ENCODE data around the gene ALG12. TPM values are rescaled to one million over a fixed set of nuclear protein-coding genes. Genes with fewer than 3 reads are reported as not detected.

The ALG12 gene
- total RNA-seq, 1 donor, result 20.3 TPM

GRCh38 chr22:49956914-49957825, 38.9 kb upstream of the ALG12 start:
- no peak for DNase-seq (ENCODE audit: low read depth)
- no peak for TF ChIP-seq CTCF (IDR thresholded peaks at IDR 0.05; ENCODE audit: insufficient read depth, low read depth, low read length)

DNA sequence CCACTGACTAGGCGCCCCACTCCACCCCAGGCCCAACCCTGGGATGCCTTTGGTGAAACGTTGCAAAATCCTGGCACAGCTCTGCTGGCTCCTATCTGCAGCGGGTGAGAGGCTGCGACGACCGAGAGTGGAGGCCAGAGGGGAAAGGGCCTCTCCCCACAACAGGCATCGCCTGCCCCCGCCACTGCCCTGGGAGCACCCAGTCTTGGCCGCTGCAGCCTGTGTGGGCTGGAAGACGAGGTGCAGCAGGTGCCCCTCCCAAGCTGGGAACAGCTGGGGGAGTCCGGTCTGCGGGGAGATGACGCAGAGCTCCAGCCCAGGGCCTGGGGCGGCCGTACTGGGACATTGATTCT, 38.2 kb upstream of the ALG12 start:
- no peak overlapping the region for H3K4me3 ChIP-seq (ENCODE audit: low read depth, low read length)
- DNase-seq (ENCODE audit: low read depth), result no peak
- no peak for TF ChIP-seq CTCF (IDR thresholded peaks at IDR 0.05; ENCODE audit: insufficient read depth, low read depth, low read length)

More at GRCh38 chr22:49956914-49957825, 38.9 kb upstream of the ALG12 start:
- H3K4me3 ChIP-seq (ENCODE audit: low read depth, low read length), result no peak overlapping the region

GRCh38 chr22:49955581-49956417, 37.6 kb upstream of the ALG12 start:
- DNase-seq (ENCODE audit: low read depth), result no peak
- TF ChIP-seq CTCF (IDR thresholded peaks at IDR 0.05; ENCODE audit: insufficient read depth, low read depth, low read length), result no peak
- no peak overlapping the region for H3K4me3 ChIP-seq (ENCODE audit: low read depth, low read length)

DNA sequence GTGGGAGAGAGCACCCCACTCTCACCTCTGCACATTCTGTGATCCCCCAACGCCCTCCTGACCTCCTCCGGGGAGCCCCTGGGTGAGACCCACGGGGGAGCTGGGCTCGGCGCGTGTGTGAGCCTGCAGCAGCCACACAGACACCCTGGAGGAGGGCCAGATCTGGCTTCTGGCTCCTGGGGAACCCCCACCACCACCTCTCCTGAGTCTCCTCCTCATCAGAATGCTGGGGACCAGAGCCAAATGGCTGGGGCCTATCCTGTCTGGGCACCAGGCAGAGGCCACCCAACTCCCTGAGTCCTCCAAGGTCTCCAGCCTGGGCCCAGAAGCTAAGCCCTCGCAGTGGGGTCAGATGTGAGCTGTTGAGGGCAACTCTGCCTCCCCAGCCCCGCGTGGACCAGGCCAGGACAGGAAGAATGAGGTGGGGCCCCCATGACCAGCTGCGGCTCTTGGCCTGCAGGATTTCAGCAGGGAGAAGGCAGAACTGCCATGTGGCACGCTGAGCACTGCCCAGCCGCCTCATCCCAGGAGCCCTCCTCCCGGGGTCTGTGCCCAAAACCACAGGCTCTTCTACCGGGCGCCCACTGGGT, 36.8 kb upstream of the ALG12 start:
- TF ChIP-seq CTCF (IDR thresholded peaks at IDR 0.05; ENCODE audit: insufficient read depth, low read depth, low read length), result no peak
- no peak for DNase-seq (ENCODE audit: low read depth)
- no peak overlapping the region for H3K4me3 ChIP-seq (ENCODE audit: low read depth, low read length)

DNA sequence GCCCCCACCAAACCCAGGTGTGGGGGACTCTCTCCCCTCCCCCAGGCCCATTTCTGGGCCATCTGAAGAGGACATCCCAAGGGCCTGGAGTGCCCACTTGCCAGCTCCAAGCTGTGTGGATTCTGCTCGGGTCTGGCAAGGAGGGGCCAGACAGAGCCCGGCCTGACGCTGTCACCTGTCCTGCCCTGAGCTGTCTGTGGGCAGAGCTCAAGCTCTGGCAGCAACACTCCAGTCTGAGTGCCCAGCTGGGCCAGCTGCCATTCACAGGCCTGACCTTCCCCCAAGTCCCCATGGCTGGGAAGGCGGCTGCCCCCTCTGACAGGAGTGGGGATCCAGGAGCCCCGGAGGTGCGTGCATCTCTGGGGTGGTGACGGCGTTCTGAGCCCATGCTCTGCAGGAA, 36.1 kb upstream of the ALG12 start:
- H3K4me3 ChIP-seq (ENCODE audit: low read depth, low read length), result no peak overlapping the region
- no peak for DNase-seq (ENCODE audit: low read depth)
- TF ChIP-seq CTCF (IDR thresholded peaks at IDR 0.05; ENCODE audit: insufficient read depth, low read depth, low read length), result no peak

DNA sequence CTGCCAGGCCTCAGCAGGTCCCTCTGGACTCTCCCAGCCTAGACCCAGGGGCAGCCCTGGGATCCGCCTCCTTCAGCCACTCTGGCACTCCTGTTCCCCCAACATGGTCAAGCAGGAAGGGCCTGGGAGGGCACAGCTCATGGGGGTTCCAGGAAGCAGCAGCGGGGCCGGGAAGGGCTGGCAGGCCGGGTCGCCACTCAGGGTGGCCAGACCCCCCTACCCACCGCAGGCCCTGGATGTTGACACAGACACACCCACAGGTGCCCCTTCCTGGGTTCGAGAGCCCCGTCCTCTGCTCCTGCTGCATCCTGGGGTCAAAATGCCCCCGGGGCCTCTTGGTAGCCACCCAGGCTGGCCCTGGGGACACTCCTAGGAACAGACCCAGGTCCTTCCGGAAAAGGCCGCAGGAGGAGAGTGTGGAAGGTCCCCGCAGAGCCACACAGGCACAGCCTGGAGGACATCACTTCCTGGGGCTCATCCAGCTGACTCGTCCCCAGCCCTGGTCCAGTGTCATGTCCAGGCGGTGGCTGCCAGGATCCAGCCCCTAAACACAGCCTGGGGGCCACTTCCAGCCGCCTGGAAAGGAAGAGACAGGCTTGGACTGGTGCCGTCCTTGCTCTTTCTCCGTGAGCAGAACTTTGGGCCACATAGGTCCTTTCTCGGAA, 35.6 kb upstream of the ALG12 start:
- DNase-seq (ENCODE audit: low read depth), result no peak
- TF ChIP-seq CTCF (IDR thresholded peaks at IDR 0.05; ENCODE audit: insufficient read depth, low read depth, low read length), result no peak

More for the DNA sequence above, 35.6 kb upstream of the ALG12 start:
- H3K4me3 ChIP-seq (ENCODE audit: low read depth, low read length), result no peak overlapping the region
